Epithelial cell of proximal tubule (primary cell): ENCODE data around the gene AMIGO1. TPM values are rescaled to one million over a fixed set of nuclear protein-coding genes. Genes with fewer than 3 reads are reported as not detected.

ENCODE experiments used
- DNase-seq: peaks from one replicate; pipeline ENCODE4 v3.0.0-alpha.2; 2011; ENCODE audit warnings: low read depth
- H3K4me3 ChIP-seq: 2 replicates; pipeline ENCODE4 v1.5.1; 2011; ENCODE audit warnings: low read depth, mild to moderate bottlenecking, low read length
- CTCF ChIP-seq: conservative IDR thresholded peaks from 2 replicates; pipeline ENCODE4 v1.5.1; 2012; ENCODE audit warnings: low read depth, mild to moderate bottlenecking, low read length
- total RNA-seq: library from RNA; depleted of rRNA; stranded (reverse); fragments of >200 nt; gene quantifications from 2 replicates; pipeline ENCODE4 v1.2.3, GENCODE V29; 2015

AMIGO1 gene
- total RNA-seq, 1 donor from 2014 or later, result 0.92 TPM

- no peak overlapping the region for H3K4me3 ChIP-seq
- no peak for TF ChIP-seq CTCF
- DNase-seq, result no peak
Measured at GRCh38 chr1:109470245-109470644, 39.3 kb downstream of the AMIGO1 start.

DNA sequence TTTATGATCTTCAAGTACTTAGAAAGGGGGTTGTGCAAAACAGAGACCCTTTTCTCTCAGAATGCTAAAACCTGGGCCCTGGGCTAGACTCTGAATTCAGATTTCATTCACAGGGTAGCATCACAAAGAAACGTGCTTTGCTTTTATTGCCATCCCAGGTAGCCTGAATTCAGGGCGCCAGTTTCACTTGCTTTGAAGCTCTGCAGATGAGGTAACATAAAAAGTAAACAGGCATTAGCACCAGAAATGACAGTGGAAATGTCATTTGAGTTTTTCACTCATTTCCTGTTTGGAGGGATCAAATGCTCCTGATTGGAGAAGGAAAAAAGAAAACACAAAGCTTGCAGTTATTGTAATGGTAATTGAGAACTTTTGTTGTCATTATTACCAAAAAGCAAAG, 40.6 kb downstream of the AMIGO1 start:
- DNase-seq, result no peak
- no peak overlapping the region for H3K4me3 ChIP-seq
- TF ChIP-seq CTCF, result no peak

GRCh38 chr1:109468061-109468460, 41.5 kb downstream of the AMIGO1 start:
- H3K4me3 ChIP-seq, result no peak overlapping the region
- DNase-seq, result no peak
- no peak for TF ChIP-seq CTCF

GRCh38 chr1:109467301-109467777, 42.2 kb downstream of the AMIGO1 start:
- no peak for DNase-seq
- peak overlapping the region; percentile 66 for H3K4me3 ChIP-seq
- TF ChIP-seq CTCF, result no peak

DNA sequence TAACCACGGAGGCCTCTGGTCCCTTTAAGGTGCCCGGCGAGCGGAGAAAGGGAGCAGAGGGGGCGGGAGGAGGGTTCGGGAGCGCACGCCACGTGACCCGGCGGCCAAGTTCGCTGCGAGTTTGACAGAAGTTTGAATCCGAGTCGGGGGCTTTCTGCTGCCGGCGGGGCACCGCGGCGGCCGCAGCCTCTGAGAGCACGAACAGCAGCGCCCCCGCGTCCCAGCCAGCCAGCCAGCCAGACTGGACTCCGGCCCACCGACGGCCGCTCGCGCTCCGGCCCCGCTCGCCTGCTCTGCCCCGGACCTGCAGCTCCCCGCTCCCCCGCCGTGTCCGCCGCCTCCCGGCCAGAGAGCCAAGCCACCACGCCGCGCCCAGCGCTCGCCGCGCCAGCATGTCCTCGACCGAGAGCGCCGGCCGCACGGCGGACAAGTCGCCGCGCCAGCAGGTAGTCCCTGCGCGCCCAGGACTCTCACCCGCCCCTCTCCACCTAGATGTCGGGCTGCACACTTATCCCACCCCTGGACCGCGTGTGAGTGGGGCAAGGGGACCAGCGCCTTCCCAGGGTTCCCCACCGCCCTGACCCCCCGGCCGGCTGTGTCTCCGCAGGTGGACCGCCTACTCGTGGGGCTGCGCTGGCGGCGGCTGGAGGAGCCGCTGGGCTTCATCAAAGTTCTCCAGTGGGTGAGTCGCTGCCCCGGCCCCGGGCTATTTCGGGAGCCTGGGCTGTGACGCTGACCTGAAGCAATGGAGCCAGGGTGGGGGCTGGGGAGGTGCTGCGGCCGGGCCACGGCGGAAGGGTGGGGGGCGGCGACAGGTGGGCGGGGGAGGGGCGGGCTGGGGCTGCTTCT, 42.9 kb downstream of the AMIGO1 start, which contains the start of gene SYPL2:
SYPL2 (plus strand) TSS at position 95 of the 849 bp plus-strand sequence; CDS start at position 393, 298 bp downstream.
- peak within 1 kb of the TSS; percentile 66 for H3K4me3 ChIP-seq
- no peak for TF ChIP-seq CTCF
- no peak for DNase-seq

DNA sequence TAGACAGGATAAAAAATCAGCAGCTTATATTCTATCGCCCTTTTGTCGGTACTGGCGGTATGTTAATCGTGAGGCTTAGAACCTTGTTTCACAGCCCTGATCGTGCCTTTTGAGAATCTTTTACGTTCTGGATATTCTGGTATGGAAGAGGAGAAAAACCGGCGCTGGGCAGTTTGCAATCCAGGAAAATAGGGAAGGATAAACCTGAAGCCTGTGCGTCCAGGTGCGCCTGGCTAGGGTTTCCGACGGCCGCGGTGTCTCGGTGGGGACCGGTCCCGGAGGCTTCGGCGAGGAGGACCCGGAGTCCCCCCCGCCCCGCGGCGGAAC, 43.4 kb downstream of the AMIGO1 start:
- no peak for DNase-seq
- no peak for TF ChIP-seq CTCF

GRCh38 chr1:109457819-109458218, 51.7 kb downstream of the AMIGO1 start:
- H3K4me3 ChIP-seq, result no peak overlapping the region
- no peak for TF ChIP-seq CTCF
- no peak for DNase-seq

More for the DNA sequence above, 43.4 kb downstream of the AMIGO1 start:
- peak overlapping the region; percentile 66 for H3K4me3 ChIP-seq
